Trophoblast cell (in vitro differentiated cells and primary cell): Measurements from ENCODE around the gene RGS5.

ENCODE experiments used
- DNase-seq, 2 donors: peaks; one replicate each; pipeline ENCODE4 v3.0.0-alpha.2; 2016
- H2AFZ ChIP-seq: 2 replicates; pipeline ENCODE4 v1.6.1; 2013; ENCODE audit warnings: low read length, moderate library complexity, mild to moderate bottlenecking; ENCODE audit not compliant: insufficient read depth, poor library complexity
- H2AK5ac ChIP-seq: 2 replicates; pipeline ENCODE4 v1.6.1; 2013; ENCODE audit warnings: mild to moderate bottlenecking, low read length
- H2BK120ac ChIP-seq: 2 replicates; pipeline ENCODE4 v1.6.1; 2013; ENCODE audit warnings: low read length, mild to moderate bottlenecking, moderate library complexity; ENCODE audit not compliant: insufficient read depth, poor library complexity
- H2BK12ac ChIP-seq: 2 replicates; pipeline ENCODE4 v1.6.1; 2013; ENCODE audit warnings: mild to moderate bottlenecking, low read length, moderate library complexity
- H2BK5ac ChIP-seq: 2 replicates; pipeline ENCODE4 v1.6.1; 2013; ENCODE audit warnings: low read length, low read depth, moderate library complexity, mild to moderate bottlenecking; ENCODE audit not compliant: poor library complexity
- H3K14ac ChIP-seq: 2 replicates; pipeline ENCODE4 v1.6.1; 2013; ENCODE audit warnings: mild to moderate bottlenecking, low read length
- H3K18ac ChIP-seq: 2 replicates; pipeline ENCODE4 v1.6.1; 2013; ENCODE audit warnings: mild to moderate bottlenecking, low read length
- H3K23ac ChIP-seq: 2 replicates; pipeline ENCODE4 v1.6.1; 2013; ENCODE audit warnings: low read length
- H3K27ac ChIP-seq: 2 replicates; pipeline ENCODE4 v1.5.1; 2013; ENCODE audit warnings: low read depth, mild to moderate bottlenecking, inconsistent platforms, low read length, moderate library complexity
- H3K27me3 ChIP-seq: 2 replicates; pipeline ENCODE4 v1.6.1; 2013; ENCODE audit warnings: inconsistent platforms, mild to moderate bottlenecking, low read length, moderate library complexity; ENCODE audit not compliant: insufficient read depth
- H3K36me3 ChIP-seq, 2 experiments: 1 replicate in 1 of 2; 2 replicates in 1 of 2; pipeline ENCODE4 v1.6.1; 2013; ENCODE audit warnings: low read length in 2 of 2, mild to moderate bottlenecking in 2 of 2, moderate library complexity in 1 of 2; ENCODE audit not compliant: insufficient read depth in 2 of 2, control insufficient read depth in 1 of 2
- H3K4ac ChIP-seq: 2 replicates; pipeline ENCODE4 v1.6.1; 2013; ENCODE audit warnings: low read depth, mild to moderate bottlenecking, low read length, moderate library complexity
- H3K4me1 ChIP-seq, 2 experiments: 1 replicate in 1 of 2; 2 replicates in 1 of 2; pipeline ENCODE4 v1.6.1; 2013; ENCODE audit warnings: low read length in 2 of 2, mild to moderate bottlenecking in 2 of 2, moderate library complexity in 1 of 2; ENCODE audit not compliant: insufficient read depth in 2 of 2, control insufficient read depth in 1 of 2
- H3K4me2 ChIP-seq: 2 replicates; pipeline ENCODE4 v1.6.1; 2013; ENCODE audit warnings: inconsistent platforms, mild to moderate bottlenecking, low read length, moderate library complexity
- H3K4me3 ChIP-seq: 2 replicates; pipeline ENCODE4 v1.5.1; 2013; ENCODE audit warnings: mild to moderate bottlenecking, low read depth, low read length, inconsistent platforms
- H3K79me1 ChIP-seq: one replicate; pipeline ENCODE4 v1.6.1; 2013; ENCODE audit warnings: low read length
- H3K79me2 ChIP-seq: 2 replicates; pipeline ENCODE4 v1.6.1; 2013; ENCODE audit warnings: low read length, mild to moderate bottlenecking; ENCODE audit not compliant: control insufficient read depth, insufficient read depth, poor library complexity
- H3K9ac ChIP-seq: 2 replicates; pipeline ENCODE4 v1.6.1; 2013; ENCODE audit warnings: mild to moderate bottlenecking, low read length
- H3K9me3 ChIP-seq: 2 replicates; pipeline ENCODE4 v1.6.1; 2013; ENCODE audit warnings: low read depth, mild to moderate bottlenecking, control low read depth, inconsistent platforms, low read length; ENCODE audit not compliant: insufficient read depth
- H4K12ac ChIP-seq: 2 replicates; pipeline ENCODE4 v1.6.1; 2013; ENCODE audit warnings: low read depth, mild to moderate bottlenecking, low read length, moderate library complexity
- H4K8ac ChIP-seq: 2 replicates; pipeline ENCODE4 v1.6.1; 2013; ENCODE audit warnings: low read depth, mild to moderate bottlenecking, low read length, moderate library complexity
- H4K91ac ChIP-seq: one replicate; pipeline ENCODE4 v1.6.1; 2013; ENCODE audit warnings: low read depth, mild to moderate bottlenecking, low read length, moderate library complexity
- WGBS: extraction: QIAGEN DNeasy Blood & Tissue Kit; methylation state at CpG from one replicate; pipeline ENCODE4 v1.1.7; 2013; ENCODE audit warnings: missing lambda C conversion rate; ENCODE audit not compliant: insufficient read length, insufficient coverage; ENCODE audit errors: extremely low coverage; 5-methylcytosine and 5-hydroxymethylcytosine counted together

The RGS5 gene

GRCh38 chr1:163131981-163132380 lies 70.7 kb downstream of the RGS5 start:
- Histone ChIP-seq H3K9ac (no peak overlapping the region), H3K27ac (no peak overlapping the region), H3K4me1 (no peaks in the 10 kb centered on the region), H4K91ac (no peak overlapping the region), H3K23ac (no peak overlapping the region), H2BK5ac (no peak overlapping the region), H2AFZ (no peak overlapping the region), H4K8ac (no peak overlapping the region), H3K4me2 (no peak overlapping the region), H3K4me3 (no peak overlapping the region), H4K12ac (no peak overlapping the region), H3K79me1 (no peaks in the 10 kb centered on the region), H2BK120ac (no peak overlapping the region), H3K14ac (no peak overlapping the region), H3K79me2 (no peaks in the 10 kb centered on the region), H3K18ac (no peak overlapping the region), H3K9me3 (no peaks in the 10 kb centered on the region), H3K36me3 (no peaks in the 10 kb centered on the region), H2AK5ac (no peak overlapping the region), H3K4ac (no peak overlapping the region), H2BK12ac (no peak overlapping the region), H3K27me3 (no peaks in the 10 kb centered on the region)
- WGBS = no CpG with 5 or more reads among the region's 2 CpGs
- DNase-seq = no peak

DNA sequence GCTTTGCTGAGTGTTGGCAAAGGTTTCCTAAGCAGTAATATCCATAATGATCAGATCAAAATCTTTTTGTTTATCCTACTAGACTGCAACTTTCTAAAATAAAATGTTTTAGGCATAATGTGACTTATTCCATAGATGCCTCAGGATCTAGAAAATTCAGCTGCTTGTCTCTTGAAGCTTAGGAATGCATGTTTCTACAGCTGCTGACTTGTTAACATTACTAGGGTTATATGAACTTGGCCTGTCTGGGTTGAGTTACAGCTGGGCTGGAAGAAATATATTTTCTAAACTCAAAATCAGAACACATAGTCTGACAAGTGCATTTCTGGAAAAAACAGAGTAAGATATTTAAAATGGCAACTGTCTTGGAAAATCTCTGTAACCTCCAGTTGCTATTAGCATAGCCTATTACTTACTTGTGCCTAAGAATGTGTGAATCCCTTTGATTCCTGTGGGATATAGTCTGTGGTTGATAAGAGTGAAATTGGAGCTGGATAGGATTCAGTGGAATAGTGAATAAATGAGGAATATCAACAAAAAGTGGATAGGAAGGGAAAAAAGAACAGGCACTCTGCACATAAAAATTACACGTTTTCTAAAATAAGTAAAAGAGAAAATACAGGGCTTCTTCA lies 72.4 kb downstream of the RGS5 start:
- no peak overlapping the region for H2AFZ ChIP-seq
- no peak overlapping the region for H4K12ac ChIP-seq
- H3K18ac ChIP-seq = no peak overlapping the region
- no peak overlapping the region for H2BK120ac ChIP-seq
- no peaks in the 10 kb centered on the region for H3K4me1 ChIP-seq
- WGBS = no CpG with 5 or more reads among the region's 1 CpG
- H3K9me3 ChIP-seq = no peaks in the 10 kb centered on the region
- no peak overlapping the region for H4K8ac ChIP-seq
- H3K4me2 ChIP-seq = no peak overlapping the region
- no peak overlapping the region for H2BK5ac ChIP-seq
- no peak for DNase-seq
- H3K79me2 ChIP-seq = no peaks in the 10 kb centered on the region
- no peak overlapping the region for H3K14ac ChIP-seq
- no peak overlapping the region for H4K91ac ChIP-seq
- H3K79me1 ChIP-seq = no peaks in the 10 kb centered on the region
- H3K4ac ChIP-seq = no peak overlapping the region
- no peak overlapping the region for H2BK12ac ChIP-seq
- no peak overlapping the region for H3K4me3 ChIP-seq
- H3K23ac ChIP-seq = no peak overlapping the region
- H2AK5ac ChIP-seq = no peak overlapping the region
- no peak overlapping the region for H3K27ac ChIP-seq
- H3K27me3 ChIP-seq = no peaks in the 10 kb centered on the region
- no peaks in the 10 kb centered on the region for H3K36me3 ChIP-seq
- H3K9ac ChIP-seq = no peak overlapping the region

- Histone ChIP-seq H2BK120ac (no peak overlapping the region), H3K9ac (no peak overlapping the region), H2BK5ac (no peak overlapping the region), H3K79me1 (no peaks in the 10 kb centered on the region), H2AK5ac (no peak overlapping the region), H3K27ac (no peak overlapping the region), H3K14ac (no peak overlapping the region), H4K12ac (no peak overlapping the region), H3K9me3 (no peaks in the 10 kb centered on the region), H4K91ac (no peak overlapping the region), H3K23ac (no peak overlapping the region), H2AFZ (no peak overlapping the region), H3K18ac (no peak overlapping the region), H3K4ac (no peak overlapping the region), H3K27me3 (no peaks in the 10 kb centered on the region), H3K4me3 (no peak overlapping the region), H3K79me2 (no peaks in the 10 kb centered on the region), H3K4me2 (no peak overlapping the region), H3K4me1 (no peaks in the 10 kb centered on the region), H4K8ac (no peak overlapping the region), H2BK12ac (no peak overlapping the region), H3K36me3 (no peaks in the 10 kb centered on the region)
- DNase-seq = no peak
- no CpG with 5 or more reads among the region's 2 CpGs for WGBS
Measured at GRCh38 chr1:163128282-163128681, 74.4 kb downstream of the RGS5 start.

DNA sequence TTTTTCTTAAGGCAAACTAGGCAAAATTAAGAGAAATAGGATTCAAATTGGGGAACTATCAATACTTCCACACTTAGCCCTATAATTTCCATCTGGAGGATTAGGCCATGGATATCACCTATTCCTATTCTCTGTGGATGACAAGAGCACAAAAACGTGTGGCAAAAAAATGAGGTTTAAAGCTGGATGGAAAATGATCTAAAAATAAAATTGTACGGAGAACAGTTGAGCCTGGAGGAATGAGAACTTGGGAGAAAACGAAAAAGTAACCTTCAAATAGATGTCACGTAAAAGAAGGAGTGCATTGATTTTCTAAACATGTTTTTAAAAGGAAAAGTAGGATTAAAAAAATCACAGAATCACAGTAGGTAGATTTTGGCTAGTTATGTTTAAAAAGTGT lies 77.9 kb downstream of the RGS5 start:
- Histone ChIP-seq H2BK12ac (no peak overlapping the region), H4K12ac (no peak overlapping the region), H2BK120ac (no peak overlapping the region), H4K91ac (no peak overlapping the region), H3K23ac (no peak overlapping the region), H2AFZ (no peak overlapping the region), H3K18ac (no peak overlapping the region), H3K79me1 (no peaks in the 10 kb centered on the region), H3K9ac (no peak overlapping the region), H2BK5ac (no peak overlapping the region), H3K79me2 (no peaks in the 10 kb centered on the region), H2AK5ac (no peak overlapping the region), H4K8ac (no peak overlapping the region), H3K4me1 (no peaks in the 10 kb centered on the region), H3K14ac (no peak overlapping the region), H3K4ac (no peak overlapping the region), H3K27ac (no peak overlapping the region), H3K9me3 (no peaks in the 10 kb centered on the region), H3K4me2 (no peak overlapping the region), H3K27me3 (no peaks in the 10 kb centered on the region), H3K4me3 (no peak overlapping the region), H3K36me3 (no peaks in the 10 kb centered on the region)
- DNase-seq = no peak
- no CpG with 5 or more reads among the region's 4 CpGs for WGBS
